Forelimb muscle (tissue), 1 donor: ENCODE measurements around the gene TP63. TPM values are rescaled to one million over a fixed set of nuclear protein-coding genes. Genes with fewer than 3 reads are reported as not detected.

Experiments used
- DNase-seq: peaks from one replicate; pipeline ENCODE4 v3.0.0-alpha.2; 2013; ENCODE audit warnings: low read depth
- polyA plus RNA-seq: library from polyadenylated mRNA; unstranded; fragments of 120-200 nt; gene quantifications from one replicate; pipeline ENCODE4 v1.2.1, GENCODE V29; 2013; ENCODE audit not compliant: insufficient read length

The TP63 gene
- polyA plus RNA-seq, 1 donor, result 11.6 TPM

GRCh38 chr3:189776149-189776824 is 145.1 kb downstream of the TP63 start:
- no peak for DNase-seq

- no peak for DNase-seq
These were observed 147.3 kb downstream of the TP63 start for GRCh38 chr3:189778340-189778950.

GRCh38 chr3:189779166-189779565 is 148.0 kb downstream of the TP63 start:
- no peak for DNase-seq

GRCh38 chr3:189780546-189781270 is 149.5 kb downstream of the TP63 start:
- no peak for DNase-seq

GRCh38 chr3:189781415-189781814 is 150.2 kb downstream of the TP63 start:
- DNase-seq, result no peak

- DNase-seq, result no peak
These were observed 155.4 kb downstream of the TP63 start for GRCh38 chr3:189786479-189787064.

GRCh38 chr3:189787191-189787590 is 156.0 kb downstream of the TP63 start:
- no peak for DNase-seq

GRCh38 chr3:189787632-189788031 is 156.4 kb downstream of the TP63 start:
- DNase-seq, result no peak

- DNase-seq, result no peak
These were observed 158.2 kb downstream of the TP63 start for GRCh38 chr3:189789432-189789831.

- no peak for DNase-seq
These were observed 159.5 kb downstream of the TP63 start for GRCh38 chr3:189790658-189791057.

- no peak for DNase-seq
These were observed 161.1 kb downstream of the TP63 start for GRCh38 chr3:189792046-189792929.

GRCh38 chr3:189794518-189794917 is 163.3 kb downstream of the TP63 start:
- DNase-seq, result no peak

- DNase-seq, result no peak
These were observed 166.0 kb downstream of the TP63 start for GRCh38 chr3:189797103-189797750.

GRCh38 chr3:189799366-189799765 is 168.2 kb downstream of the TP63 start:
- DNase-seq, result no peak

- no peak for DNase-seq
These were observed 169.2 kb downstream of the TP63 start for GRCh38 chr3:189800436-189800835.

- DNase-seq, result no peak
These were observed 172.1 kb downstream of the TP63 start for GRCh38 chr3:189803254-189803653.

GRCh38 chr3:189805375-189806067 is 174.3 kb downstream of the TP63 start:
- DNase-seq, result no peak

GRCh38 chr3:189806171-189806951 is 175.2 kb downstream of the TP63 start:
- DNase-seq, result no peak

- DNase-seq, result no peak
These were observed 177.2 kb downstream of the TP63 start for GRCh38 chr3:189808246-189809007.
